HG03575 (cell line): ENCODE data around the gene MARS2.
"Not testable (repeated sequence)": the region's sequence is repeated elsewhere in the genome, so short reads cannot be mapped to it uniquely, and the experiment has no call there.

Experiments used
- ATAC-seq: cut with Tn5 transposase; IDR thresholded peaks from one replicate; pipeline ENCODE4 v1.9.1; 2021; ENCODE audit not compliant: unreplicated experiment, insufficient number of reproducible peaks, low FRiP score; ENCODE audit errors: extremely low read depth

Gene MARS2

DNA sequence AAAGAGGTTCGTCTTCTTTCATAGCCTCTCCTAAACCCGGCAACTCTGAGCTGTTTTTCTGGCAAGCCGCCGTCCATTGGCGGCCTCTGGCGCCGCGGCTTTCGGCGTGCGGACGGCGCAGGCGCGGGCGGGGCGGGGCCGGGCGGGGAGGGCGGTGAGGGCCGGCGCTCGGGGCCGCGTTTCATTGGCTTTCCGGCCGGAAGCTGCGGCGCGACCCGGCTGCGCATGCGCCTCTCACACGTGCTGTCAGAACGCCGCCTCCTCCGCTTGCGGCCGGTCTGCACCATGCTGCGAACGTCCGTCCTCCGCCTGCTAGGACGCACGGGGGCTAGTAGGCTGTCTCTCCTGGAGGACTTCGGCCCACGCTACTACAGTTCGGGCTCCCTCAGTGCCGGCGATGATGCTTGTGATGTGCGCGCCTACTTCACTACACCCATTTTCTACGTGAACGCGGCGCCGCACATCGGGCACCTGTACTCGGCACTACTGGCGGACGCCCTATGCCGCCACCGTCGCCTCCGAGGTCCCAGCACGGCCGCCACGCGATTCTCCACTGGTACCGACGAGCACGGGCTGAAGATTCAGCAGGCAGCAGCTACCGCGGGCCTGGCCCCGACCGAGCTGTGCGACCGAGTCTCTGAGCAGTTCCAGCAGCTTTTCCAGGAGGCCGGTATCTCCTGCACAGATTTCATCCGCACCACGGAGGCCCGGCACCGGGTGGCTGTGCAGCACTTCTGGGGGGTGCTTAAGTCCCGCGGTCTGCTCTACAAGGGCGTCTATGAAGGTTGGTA is at the start of gene MARS2:
Gene MARS2, plus strand, starts transcription at position 249 of the 791 bp plus-strand sequence. Its CDS starts 37 bp downstream, at position 286.
- ATAC-seq: peak; percentile 45

DNA sequence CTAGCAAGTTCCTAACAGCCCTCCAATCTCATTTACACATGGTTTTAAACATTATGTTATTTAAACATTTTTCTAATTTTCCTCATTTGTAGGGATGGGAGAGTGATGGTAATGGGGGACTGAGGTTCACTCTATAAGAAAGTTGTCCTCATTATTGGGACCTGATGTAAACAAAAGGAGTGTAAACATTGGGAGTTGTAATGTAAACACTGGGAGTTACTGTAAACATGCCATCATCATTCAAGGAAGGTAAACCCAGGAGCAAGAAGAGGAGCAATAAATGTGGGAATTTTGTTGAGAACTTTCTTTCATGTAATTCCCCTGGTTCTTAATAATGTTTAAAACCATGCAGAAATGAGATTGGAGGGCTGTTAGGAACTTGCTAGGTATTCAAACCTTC is 47.6 kb upstream of the MARS2 start:
- ATAC-seq: no peak

DNA sequence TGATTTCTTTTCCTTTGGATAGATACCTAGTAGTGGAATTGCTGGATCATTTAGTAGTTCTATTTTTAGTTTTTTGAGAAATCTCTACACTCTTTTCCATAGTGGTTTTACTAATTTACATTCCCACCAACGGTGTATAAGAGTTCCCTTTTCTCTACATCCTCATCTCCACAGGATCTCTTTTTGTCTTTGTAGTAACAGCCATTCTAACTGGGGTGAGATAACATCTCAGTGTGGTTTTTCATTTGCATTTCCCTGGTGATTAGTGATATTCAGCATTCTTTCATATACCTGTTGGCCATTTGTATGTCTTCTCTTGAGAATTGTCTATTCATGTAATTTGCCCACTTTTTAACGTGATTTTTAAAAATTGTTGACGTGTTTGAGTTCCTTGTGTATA is 43.5 kb upstream of the MARS2 start:
- no peak for ATAC-seq

DNA sequence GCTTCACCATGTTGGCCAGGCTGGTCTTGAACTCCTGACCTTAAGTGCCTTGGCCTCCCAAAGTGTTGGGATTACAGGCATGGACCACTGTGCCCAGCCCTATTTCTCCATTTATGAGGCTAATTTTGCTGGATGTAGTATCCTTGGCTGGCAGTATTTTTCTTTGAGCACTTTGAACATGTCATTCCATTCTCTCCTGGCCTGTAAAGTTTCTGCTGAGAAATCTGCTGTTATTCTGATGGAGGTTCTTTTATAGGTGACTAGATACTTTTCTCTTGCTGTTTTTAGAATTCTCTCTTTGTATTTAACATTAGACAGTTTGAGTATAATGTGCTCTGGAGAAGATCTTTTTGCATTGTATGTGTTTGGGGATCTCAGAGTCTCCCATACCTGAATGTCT is 38.9 kb upstream of the MARS2 start:
- ATAC-seq: no peak

DNA sequence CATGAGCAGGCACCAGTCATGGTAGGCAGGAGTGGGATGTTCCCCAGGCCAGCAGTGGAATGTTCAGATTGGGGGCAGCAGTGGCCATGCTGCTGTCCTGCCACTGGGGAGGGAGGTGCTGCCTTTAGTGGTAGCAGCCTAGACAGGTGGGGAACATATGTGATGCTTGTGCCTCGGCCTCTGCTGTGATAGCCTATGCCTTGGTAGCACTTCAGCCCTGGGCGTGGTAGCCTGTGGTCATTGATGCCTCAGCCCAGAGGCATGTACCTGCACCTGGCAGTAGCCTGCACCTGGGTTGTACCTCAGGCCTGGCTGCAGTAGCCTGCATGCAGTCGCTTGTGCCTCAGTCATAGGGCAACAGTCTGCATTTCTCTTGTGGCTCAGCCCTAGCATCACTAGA is 36.9 kb upstream of the MARS2 start:
- ATAC-seq: no peak

DNA sequence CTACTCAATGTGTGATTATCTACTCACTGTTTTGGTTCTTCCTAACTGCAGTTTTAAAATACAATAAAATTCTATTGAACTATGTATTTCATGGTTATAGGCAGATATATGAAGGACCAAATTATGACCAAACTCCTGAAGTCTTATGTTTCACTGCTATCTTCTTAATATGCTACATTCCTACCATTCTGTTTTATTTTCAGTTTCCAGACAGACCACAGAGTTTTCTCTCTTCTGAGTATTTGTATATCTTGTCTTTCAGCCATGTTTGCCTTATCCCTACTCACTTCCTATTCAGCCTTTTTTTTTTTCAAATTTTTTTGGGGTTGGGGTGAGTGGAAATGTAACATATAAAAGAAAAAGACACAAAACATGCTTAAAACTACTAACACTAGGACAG is 36.1 kb upstream of the MARS2 start:
- no peak for ATAC-seq

DNA sequence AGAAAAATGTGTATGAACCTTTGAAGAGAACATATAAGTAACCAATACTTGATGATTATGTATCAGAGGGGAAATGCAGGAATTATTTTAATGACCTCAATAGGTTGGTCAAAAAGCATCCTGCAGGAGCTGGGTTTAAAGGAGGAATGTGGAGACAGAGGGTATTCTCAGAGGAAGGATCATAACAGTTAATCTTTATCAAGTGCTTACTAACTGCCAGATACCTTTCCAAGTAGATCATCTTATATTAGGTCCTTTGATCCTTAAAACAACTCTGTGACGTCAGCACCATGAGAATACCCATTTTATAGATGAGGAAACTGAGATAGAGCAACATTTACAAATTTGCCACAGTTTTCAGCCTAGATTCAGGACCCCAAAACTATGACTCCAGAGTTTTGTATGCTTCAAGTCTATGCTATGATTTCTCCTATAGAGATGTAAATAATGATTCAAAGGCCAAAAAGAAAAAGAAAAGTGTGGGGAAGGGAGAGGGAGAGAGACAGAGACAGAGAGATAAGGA is 32.7 kb upstream of the MARS2 start:
- ATAC-seq: no peak

DNA sequence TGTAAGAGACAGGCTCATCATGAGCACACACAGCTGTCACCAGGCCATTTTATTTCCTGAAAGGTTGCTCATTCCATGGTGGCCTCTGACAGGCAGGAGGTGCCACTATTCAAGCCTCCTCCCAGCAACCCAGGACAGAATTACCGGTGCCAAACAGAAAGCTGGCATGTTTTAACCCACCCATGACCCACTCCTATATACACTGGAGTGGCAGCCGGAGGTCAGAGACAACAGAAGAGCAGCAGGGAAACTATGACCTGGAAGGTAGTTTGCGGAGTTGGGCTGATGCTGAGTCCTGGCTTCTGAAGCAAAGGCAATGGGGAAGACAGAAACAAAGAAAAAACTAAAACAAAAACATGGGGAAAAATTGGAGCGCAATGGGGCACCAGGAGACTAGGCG is 32.1 kb upstream of the MARS2 start:
- no peak for ATAC-seq

DNA sequence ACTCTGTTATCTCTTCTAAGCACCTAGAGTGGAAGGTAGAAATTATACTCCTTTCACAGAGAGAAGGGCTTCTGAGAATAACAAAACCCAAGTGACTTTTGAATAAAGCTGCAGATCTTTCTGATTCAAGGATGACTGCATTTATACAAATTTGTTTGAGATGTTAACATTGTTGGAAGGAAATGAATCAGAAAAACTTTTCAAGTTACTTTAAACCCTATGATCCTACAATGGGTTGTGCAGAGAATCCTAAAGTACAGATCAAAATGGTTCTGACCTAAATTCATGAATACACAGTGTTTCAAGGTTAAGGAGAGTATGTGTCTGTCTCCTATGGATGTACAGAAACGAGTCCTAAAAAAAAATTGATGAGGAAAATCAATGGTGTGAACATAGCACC is 31.6 kb upstream of the MARS2 start:
- no peak for ATAC-seq

DNA sequence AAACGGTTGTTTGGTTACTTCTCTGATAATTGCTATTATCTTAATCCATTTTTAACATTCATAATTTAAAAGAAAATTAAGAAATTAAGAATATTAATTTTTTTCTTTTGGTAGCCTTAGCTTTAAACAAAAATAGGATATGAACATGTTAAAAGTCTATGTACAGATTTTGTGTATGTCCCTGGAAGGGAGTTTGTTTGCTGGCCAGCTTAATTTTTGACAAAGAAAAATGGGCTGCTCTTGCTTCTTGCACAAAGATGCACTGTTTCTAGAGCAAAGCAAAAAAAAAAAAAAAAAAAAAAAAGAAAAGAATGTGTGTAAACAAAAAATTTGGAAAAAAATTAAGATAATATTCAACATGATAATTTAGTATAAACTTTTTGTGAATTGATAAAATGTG is 31.1 kb upstream of the MARS2 start:
- ATAC-seq: no peak

DNA sequence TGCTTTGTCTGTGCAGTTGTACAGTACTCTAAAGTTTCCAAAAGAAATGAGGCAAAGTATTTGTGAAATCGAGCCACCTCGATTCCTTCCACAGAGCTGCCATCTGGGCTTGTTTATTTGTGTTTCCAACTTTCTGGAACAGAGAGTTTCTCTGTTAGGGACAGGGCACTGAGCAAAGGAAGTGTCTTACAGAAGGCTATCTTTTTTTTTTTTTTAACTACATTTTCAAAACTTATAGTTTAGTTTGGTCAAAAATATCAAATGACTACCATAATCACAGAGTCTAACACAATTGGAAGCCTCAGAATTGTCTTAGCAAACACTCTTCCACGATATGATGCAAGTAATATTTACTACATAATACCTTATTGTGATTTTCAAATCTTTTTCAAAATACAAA is 30.6 kb upstream of the MARS2 start:
- ATAC-seq: no peak

DNA sequence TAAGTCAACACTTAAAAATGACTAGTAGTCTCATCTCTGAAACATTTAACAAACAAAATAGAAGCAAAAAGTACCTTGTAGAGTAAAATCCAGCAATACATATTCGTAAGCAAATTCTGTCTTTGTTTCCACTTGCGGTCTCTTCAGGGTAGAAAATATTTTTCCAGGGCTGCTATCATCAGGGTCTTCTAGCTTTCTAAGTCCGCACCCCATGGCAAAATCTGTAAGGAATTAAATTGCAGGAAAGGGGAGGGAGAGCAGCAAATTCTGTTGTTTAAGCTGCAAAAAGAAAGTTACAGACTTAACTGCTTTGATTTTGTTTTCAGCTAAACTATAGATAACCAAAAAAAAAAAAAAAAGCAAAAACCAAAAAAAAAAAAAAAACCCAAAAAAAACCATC is 29.9 kb upstream of the MARS2 start, which contains the start of gene RFTN2:
Gene RFTN2, minus strand, starts transcription at position 342 of the 400 bp plus-strand sequence. Its CDS starts 129 bp downstream, at position 213.
- no peak for ATAC-seq

DNA sequence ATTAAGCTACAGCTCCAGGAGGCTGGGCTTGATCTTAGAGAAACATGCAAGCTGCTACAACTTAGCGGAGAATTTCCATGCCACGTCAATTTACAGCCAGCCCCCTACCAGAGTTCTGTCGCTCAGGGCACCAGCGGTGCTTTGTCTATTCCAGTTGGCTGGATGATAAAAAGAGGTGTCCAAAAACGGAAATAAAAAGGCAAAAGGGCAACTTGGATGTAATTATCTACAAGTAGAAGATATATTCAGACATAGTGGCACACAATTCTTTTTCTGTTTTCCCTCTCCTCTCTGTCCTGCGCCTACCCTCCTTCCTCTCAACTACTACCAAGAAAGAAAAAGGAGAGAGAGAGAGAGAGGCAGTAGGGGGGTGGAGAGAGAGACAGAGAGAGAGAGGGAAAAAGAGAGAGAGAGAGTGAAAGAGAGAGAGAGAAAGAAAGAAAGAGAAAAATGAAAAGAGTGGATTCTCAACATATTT is 29.4 kb upstream of the MARS2 start:
- no peak for ATAC-seq

DNA sequence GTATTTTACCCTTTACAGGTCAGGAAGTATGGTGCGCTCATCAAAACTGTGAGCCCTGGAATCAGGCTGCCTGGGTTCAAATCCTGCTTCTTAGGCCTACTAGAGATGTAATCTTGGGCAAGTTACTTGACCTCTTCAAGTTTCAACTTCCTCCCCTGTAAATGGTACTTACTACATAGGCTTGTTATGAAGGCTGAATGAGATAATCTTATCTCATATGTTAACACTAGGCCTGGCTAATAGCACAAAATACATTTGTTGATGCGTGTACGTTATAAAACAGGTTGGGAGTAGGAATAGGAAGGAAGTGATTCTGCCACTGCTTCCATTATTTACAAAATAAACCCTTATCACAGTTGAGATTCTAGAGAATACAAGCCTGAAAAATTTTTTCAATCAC is 28.1 kb upstream of the MARS2 start:
- ATAC-seq: no peak

DNA sequence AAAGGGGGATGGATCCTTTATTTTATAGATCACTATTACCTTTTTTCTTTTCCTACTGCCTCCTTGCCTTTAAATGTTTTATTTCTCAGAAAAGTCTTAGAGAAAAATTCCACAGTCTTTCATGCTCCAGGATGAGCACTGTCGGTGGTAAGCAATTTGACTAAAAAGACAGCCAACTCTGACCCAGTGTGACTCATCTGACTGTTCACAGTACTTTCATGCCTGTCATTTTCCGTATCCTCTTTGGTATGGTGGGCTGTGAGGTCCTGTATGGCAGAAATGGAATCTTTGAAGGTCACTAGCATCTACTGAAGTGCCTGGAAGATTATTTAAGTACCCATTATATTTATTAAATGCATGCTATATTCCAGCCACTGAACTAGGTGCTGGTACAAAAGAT is 27.7 kb upstream of the MARS2 start:
- no peak for ATAC-seq

DNA sequence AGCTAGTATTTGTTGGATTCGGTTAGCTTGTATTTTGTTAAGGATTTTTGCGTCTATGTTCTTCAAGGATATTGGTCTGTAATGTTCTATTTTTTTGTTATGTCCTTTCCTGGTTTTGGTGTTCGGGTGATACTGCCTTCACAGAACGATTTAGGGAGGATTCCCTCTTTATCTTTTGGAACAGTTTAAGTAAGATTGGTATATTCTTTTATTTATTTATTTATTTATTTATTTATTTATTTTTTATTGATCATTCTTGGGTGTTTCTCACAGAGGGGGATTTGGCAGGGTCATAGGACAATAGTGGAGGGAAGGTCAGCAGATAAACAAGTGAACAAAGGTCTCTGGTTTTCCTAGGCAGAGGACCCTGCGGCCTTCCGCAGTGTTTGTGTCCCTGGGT is 10.0 kb upstream of the MARS2 start:
- ATAC-seq: not testable (repeated sequence)

DNA sequence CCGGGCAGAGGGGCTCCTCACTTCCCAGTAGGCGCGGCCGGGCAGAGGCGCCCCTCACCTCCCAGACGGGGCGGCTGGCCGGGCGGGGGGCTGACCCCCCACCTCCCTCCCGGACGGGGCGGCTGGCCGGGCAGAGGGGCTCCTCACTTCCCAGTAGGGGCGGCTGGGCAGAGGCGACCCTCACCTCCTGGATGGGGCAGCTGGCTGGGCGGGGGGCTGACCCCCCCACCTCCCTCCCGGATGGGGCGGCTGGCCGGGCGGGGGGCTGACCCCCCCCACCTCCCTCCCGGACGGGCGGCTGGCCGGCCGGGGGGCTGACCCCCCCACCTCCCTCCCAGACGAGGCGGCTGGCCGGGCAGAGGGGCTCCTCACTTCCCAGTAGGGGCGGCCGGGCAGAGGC is 9.2 kb upstream of the MARS2 start:
- not testable (repeated sequence) for ATAC-seq

DNA sequence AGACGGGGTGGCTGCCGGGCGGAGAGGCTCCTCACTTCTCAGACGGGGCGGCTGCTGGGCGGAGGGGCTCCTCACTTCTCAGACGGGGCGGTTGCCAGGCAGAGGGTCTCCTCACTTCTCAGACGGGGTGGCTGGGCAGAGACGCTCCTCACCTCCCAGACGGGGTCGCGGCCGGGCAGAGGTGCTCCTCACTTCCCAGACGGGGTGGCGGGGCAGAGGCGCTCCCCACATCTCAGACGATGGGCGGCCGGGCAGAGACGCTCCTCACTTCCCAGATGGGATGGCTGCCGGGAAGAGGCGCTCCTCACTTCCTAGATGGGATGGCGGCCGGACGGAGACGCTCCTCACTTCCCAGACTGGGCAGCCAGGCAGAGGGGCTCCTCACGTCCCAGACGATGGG is 8.6 kb upstream of the MARS2 start:
- not testable (repeated sequence) for ATAC-seq

DNA sequence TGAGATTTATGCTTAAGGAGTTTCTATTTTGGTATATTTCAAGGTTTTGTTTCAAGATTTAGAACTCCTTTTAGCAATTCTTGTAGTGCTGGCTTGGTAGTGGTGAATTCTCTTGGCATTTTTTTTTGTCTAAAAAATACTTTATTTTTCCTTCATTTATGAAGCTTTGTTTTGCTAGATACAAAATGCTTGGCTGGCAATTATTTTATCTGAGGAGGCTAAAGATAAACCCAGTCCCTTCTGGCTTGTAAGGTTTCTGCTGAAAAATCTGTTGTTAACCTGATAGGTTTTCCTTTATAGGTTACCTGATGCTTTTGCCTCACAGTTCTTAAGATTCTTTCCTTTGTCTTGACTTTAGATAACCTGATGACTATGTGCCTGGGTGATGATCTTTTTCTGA is 5.4 kb upstream of the MARS2 start:
- ATAC-seq: not testable (repeated sequence)

DNA sequence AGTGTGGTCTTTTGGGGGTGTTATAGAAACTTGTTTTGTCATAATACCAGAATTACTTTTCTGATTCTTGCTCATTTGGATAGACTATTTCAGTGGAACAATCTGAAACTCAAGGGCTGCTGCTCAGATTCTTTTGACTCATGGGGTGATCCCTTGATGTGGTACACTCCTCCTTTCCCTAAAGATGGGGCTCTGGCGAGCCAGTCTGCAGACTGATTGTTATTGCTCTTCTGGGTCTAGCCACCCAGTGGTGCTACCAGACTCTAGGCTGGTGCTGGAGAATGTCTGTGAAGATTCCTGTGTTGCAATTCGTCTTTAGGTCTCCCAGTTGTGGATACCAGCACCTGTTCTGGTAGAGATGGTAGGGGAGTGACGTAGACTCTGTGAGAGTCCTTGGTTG is 4.2 kb upstream of the MARS2 start:
- no peak for ATAC-seq
